C4-2B (cell line): ENCODE data around the gene PTPRD.

ENCODE experiments used
- H3K27ac ChIP-seq: fragments of 450-650 bp; 2 replicates; pipeline ENCODE4 v1.5.1; 2017
- CTCF ChIP-seq: fragments of 450-650 bp; conservative IDR thresholded peaks from 2 replicates; pipeline ENCODE4 v1.5.1; 2017; ENCODE audit warnings: mild to moderate bottlenecking
- ZFX ChIP-seq: fragments of 450-650 bp; IDR thresholded peaks from 2 replicates; pipeline ENCODE4 v1.6.1; 2017

Gene PTPRD

DNA sequence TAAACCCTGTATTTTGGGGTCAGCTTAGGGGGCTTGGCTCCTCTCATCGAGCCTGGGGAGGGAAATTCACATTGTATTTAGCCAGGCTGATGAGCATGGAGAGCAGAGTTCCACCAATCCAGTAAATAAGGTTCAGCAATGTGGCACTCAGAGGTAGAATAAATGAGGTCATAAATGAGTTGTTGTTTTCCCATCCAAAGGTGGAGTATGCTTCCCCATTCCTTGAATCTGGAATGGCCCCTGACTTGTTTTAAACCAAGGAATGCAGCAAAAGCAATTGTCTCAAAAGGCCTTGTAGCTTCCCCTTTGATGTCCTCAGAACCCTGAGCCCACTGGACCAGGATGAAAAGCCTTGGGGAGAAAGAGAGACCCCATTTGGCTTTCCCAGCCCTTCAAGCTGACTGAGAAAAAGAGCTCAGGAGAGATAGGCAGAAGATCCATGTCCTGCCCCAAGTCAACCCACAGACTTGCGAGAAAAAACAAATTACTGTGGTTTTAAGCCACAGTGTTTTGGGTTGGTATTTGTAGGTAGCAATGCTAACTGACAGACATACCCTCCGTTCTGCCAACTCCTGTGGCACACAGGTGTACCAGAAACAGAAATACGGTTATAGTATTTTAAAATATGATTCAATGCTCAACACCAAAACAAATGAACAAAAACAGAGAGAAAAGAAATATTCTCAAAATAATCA, 2247.2 kb downstream of the PTPRD start:
- H3K27ac ChIP-seq: no peak overlapping the region
- TF ChIP-seq CTCF (no peak), ZFX (no peak)

- H3K27ac ChIP-seq: no peak overlapping the region
- TF ChIP-seq CTCF (no peak), ZFX (no peak)
These were observed 2247.8 kb downstream of the PTPRD start for GRCh38 chr9:8365029-8365428.

- H3K27ac ChIP-seq: no peak overlapping the region
- TF ChIP-seq CTCF: no peak
- TF ChIP-seq ZFX: no peak
These were observed 2248.6 kb downstream of the PTPRD start for GRCh38 chr9:8364026-8364752.

GRCh38 chr9:8362250-8362649, 2250.6 kb downstream of the PTPRD start:
- no peak overlapping the region for H3K27ac ChIP-seq
- TF ChIP-seq ZFX: no peak

DNA sequence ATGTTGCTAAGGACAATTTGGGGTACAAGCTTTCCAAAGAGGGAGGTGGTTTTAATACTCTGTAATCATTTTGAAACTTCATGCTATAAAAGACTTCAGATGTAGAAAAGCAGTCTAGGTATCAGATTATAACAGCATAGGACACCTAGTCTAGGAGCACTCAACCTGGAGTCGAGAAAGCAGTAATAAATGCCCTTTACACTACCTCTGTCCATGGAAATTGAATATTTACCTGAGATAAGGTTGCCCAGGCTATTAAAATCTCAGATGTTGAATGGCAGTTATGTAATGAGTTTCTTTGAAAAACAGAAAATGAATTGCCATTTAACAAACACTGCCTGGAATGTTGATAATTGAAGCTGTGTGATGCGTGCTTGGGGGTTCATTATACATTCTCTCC, 2251.4 kb downstream of the PTPRD start:
- TF ChIP-seq CTCF (no peak), ZFX (no peak)
- H3K27ac ChIP-seq: no peak overlapping the region

DNA sequence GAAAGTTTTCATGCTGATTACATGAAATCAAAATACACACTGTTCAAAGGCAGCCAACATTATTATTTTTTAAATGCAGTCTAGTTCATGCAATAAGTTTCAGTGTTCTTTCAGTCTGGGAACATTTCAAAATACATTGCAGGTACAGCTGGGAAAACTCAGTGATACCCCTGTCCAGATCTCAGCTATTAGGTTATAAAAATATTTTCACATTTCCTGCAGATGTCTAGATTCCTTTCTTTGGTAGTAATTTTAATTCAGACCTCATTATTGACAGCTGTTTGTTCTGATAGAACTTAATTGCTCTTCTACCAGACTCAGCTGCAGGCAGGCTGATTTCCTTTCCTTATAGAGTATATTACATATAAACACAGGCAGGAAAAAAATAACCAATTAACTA, 2256.4 kb downstream of the PTPRD start:
- TF ChIP-seq ZFX: no peak
- no peak for TF ChIP-seq CTCF
- H3K27ac ChIP-seq: no peak overlapping the region

DNA sequence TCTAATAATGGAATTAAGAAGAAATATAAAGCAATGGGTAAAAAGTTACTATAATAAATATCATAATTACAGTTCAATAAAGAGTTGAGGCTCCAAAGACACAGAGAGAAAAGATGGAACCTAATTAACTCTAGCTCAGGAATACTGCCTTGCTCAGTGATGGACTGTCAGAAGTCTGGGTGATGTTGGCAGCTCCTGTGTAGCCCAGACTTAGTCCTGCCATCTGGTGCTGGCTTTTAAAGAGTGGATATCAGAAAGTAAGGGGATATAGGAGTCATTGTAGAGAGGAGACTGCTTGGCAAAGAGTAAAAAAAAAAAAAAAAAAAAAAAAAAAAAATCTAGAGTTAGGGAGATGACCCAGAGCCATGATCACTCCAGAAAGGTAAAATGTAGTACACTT, 2261.4 kb downstream of the PTPRD start:
- H3K27ac ChIP-seq: no peak overlapping the region
- TF ChIP-seq CTCF (no peak), ZFX (no peak)
